A549 (cell line): ENCODE data around the gene TREM2. TPM values are rescaled to one million over a fixed set of nuclear protein-coding genes. Genes with fewer than 3 reads are reported as not detected.

Experiments used
- ATAC-seq, 2 experiments: fragments of 200-7000 bp in 1 of 2; fragments of >200 bp in 1 of 2; cut with Nextera tagmentation in 1 of 2; cut with Tn5 transposase in 1 of 2; 3 replicates each; pipeline versions ENCODE4 v1.8.0 to v1.9.1; 2018 to 2020; ENCODE audit warnings: mild to moderate bottlenecking in 1 of 2, moderate library complexity in 1 of 2
- CTCF ChIA-PET: fragments of 300-600 bp; sonication (Branson Sonifier 250); formaldehyde crosslinking; extraction: SDS; loops from one replicate; lab custom pipeline; 2021; ENCODE audit warnings: antibody characterized with exemption, inconsistent platforms; lab: Yijun Ruan, JAX
- POLR2A ChIA-PET: fragments of 350-600 bp; formaldehyde crosslinking; extraction: SDS; loops from one replicate; lab custom pipeline; 2021; ENCODE audit warnings: antibody characterized with exemption, inconsistent platforms; lab: Yijun Ruan, JAX
- DNase-seq, 2 experiments: peaks; one replicate each; pipeline versions ENCODE4 v3.0.0 to v3.0.0-alpha.2; 2011 to 2016; ENCODE audit warnings: low read depth in 1 of 2, low spot score in 1 of 2
- FAIRE-seq: peaks from 2 replicates; lab custom pipeline; 2011; peaks lifted over from hg19 to GRCh38; lab: Jason Lieb, UNC
- H3K27ac ChIP-seq, 2 experiments: fragments of >200 bp; sonication (Bioruptor Twin); formaldehyde crosslinking; 3 replicates each; pipeline ENCODE4 v1.5.1; 2016 to 2017
- H3K4me1 ChIP-seq: fragments of >200 bp; sonication (Bioruptor Twin); formaldehyde crosslinking; 3 replicates; pipeline ENCODE4 v1.6.1; 2016
- H3K4me2 ChIP-seq: fragments of >200 bp; sonication (Bioruptor Twin); formaldehyde crosslinking; 3 replicates; pipeline ENCODE4 v1.6.1; 2016
- H3K4me3 ChIP-seq: fragments of >200 bp; sonication (Bioruptor Twin); formaldehyde crosslinking; 3 replicates; pipeline ENCODE4 v1.5.1; 2016
- H3K9me3 ChIP-seq: fragments of >200 bp; sonication (Bioruptor Twin); formaldehyde crosslinking; 3 replicates; pipeline ENCODE4 v1.6.1; 2016
- BCL3 ChIP-seq: fragments of >200 bp; sonication (Bioruptor Twin); formaldehyde crosslinking; IDR thresholded peaks from 3 replicates; pipeline ENCODE4 v1.6.1; 2016
- CBX8 ChIP-seq: fragments of 200-600 bp; sonication (generic); IDR thresholded peaks from 2 replicates; pipeline ENCODE4 v1.6.1; 2016
- CEBPB ChIP-seq, 2 experiments: fragments of >200 bp in 1 of 2; sonication (Bioruptor Twin) in 1 of 2; formaldehyde crosslinking in 1 of 2; IDR thresholded peaks; 2 replicates each; pipeline ENCODE4 v1.6.1; 2012 to 2016
- EHF ChIP-seq: fragments of 250-450 bp; sonication (Bioruptor Pico); IDR thresholded peaks from 2 replicates; pipeline ENCODE4 v1.5.0; 2020; ENCODE audit warnings: mild to moderate bottlenecking
- EHMT2 ChIP-seq: fragments of 200-600 bp; sonication (generic); IDR thresholded peaks from 2 replicates; pipeline ENCODE4 v1.6.1; 2016; ENCODE audit warnings: antibody characterized with exemption, low read depth, mild to moderate bottlenecking, moderate library complexity
- FOXS1 ChIP-seq: fragments of 250-450 bp; sonication (Bioruptor Pico); IDR thresholded peaks from 2 replicates; pipeline ENCODE4 v1.5.0; 2020; ENCODE audit warnings: mild to moderate bottlenecking, moderate library complexity
- GATA3 ChIP-seq: IDR thresholded peaks from 2 replicates; pipeline ENCODE4 v1.6.1; 2012; ENCODE audit warnings: borderline replicate concordance
- HEYL ChIP-seq: fragments of 250-450 bp; sonication (Bioruptor Pico); IDR thresholded peaks from 2 replicates; pipeline ENCODE4 v1.8.0; 2021; ENCODE audit warnings: mild to moderate bottlenecking, moderate library complexity
- HMGXB4 ChIP-seq: fragments of 250-450 bp; sonication (Bioruptor Pico); IDR thresholded peaks from 2 replicates; pipeline ENCODE4 v1.5.0; 2021; ENCODE audit warnings: mild to moderate bottlenecking, moderate library complexity, borderline replicate concordance
- HOXB5 ChIP-seq: fragments of 250-450 bp; sonication (Bioruptor Pico); IDR thresholded peaks from 2 replicates; pipeline ENCODE4 v1.5.0; 2020; ENCODE audit warnings: mild to moderate bottlenecking, moderate library complexity
- JUN ChIP-seq, 2 experiments: fragments of >200 bp; sonication (Bioruptor Twin); formaldehyde crosslinking; IDR thresholded peaks; 2 replicates in 1 of 2; 3 replicates in 1 of 2; pipeline ENCODE4 v1.6.1; 2016 to 2017
- MAZ ChIP-seq: fragments of 150-350 bp; IDR thresholded peaks from 2 replicates; pipeline ENCODE4 v1.6.1; 2014; ENCODE audit warnings: antibody characterized with exemption, low read depth, low read length, borderline replicate concordance
- MYC ChIP-seq: IDR thresholded peaks from 2 replicates; pipeline ENCODE4 v1.6.1; 2012; ENCODE audit warnings: mild to moderate bottlenecking, inconsistent platforms, low read length, improper control_type of control experiment, borderline replicate concordance
- NPAS2 ChIP-seq: fragments of 250-450 bp; sonication (Bioruptor Pico); IDR thresholded peaks from 2 replicates; pipeline ENCODE4 v1.8.0; 2022; ENCODE audit warnings: mild to moderate bottlenecking, moderate library complexity, borderline replicate concordance
- NR3C1 ChIP-seq: fragments of >200 bp; sonication (Bioruptor Twin); formaldehyde crosslinking; IDR thresholded peaks from 3 replicates; pipeline ENCODE4 v1.6.1; 2017
- PBX3 ChIP-seq: IDR thresholded peaks from 2 replicates; pipeline ENCODE4 v1.6.1; 2012
- POLR2A ChIP-seq: IDR thresholded peaks from 2 replicates; pipeline ENCODE4 v1.6.1; 2012; ENCODE audit warnings: mild to moderate bottlenecking, low read length
- POLR2AphosphoS2 ChIP-seq: conservative IDR thresholded peaks from 2 replicates; pipeline ENCODE4 v1.6.1; 2012; ENCODE audit warnings: low read length, improper control_type of control experiment, inconsistent platforms
- RAD21 ChIP-seq, 2 experiments: fragments of >200 bp in 1 of 2; sonication (Bioruptor Twin) in 1 of 2; formaldehyde crosslinking in 1 of 2; IDR thresholded peaks in 1 of 2; conservative IDR thresholded peaks in 1 of 2; 2 replicates in 1 of 2; 3 replicates in 1 of 2; pipeline ENCODE4 v1.6.1; 2012 to 2018; ENCODE audit warnings: inconsistent platforms in 1 of 2
- RARB ChIP-seq: fragments of 250-450 bp; sonication (Bioruptor Pico); IDR thresholded peaks from 2 replicates; pipeline ENCODE4 v1.8.0; 2021; ENCODE audit warnings: mild to moderate bottlenecking, moderate library complexity
- RCOR1 ChIP-seq: fragments of 150-350 bp; IDR thresholded peaks from 2 replicates; pipeline ENCODE4 v1.6.1; 2014; ENCODE audit warnings: antibody characterized with exemption, low read length, low read depth
- RNF2 ChIP-seq: fragments of 200-600 bp; sonication (generic); IDR thresholded peaks from 2 replicates; pipeline ENCODE4 v1.6.1; 2016; ENCODE audit warnings: low read depth, mild to moderate bottlenecking, antibody characterized with exemption, moderate library complexity, borderline replicate concordance
- SMC3 ChIP-seq: fragments of >200 bp; sonication (Bioruptor Twin); formaldehyde crosslinking; IDR thresholded peaks from 3 replicates; pipeline ENCODE4 v1.6.1; 2018; ENCODE audit warnings: inconsistent platforms
- TFCP2L1 ChIP-seq: fragments of 250-450 bp; sonication (Bioruptor Pico); IDR thresholded peaks from 2 replicates; pipeline ENCODE4 v1.5.0; 2021; ENCODE audit warnings: mild to moderate bottlenecking
- ZC3H11A ChIP-seq: fragments of 450-650 bp; IDR thresholded peaks from 2 replicates; pipeline ENCODE4 v1.6.1; 2014; ENCODE audit warnings: antibody characterized with exemption, mild to moderate bottlenecking
- WGBS: methylation state at CpG from one replicate; pipeline ENCODE4 v1.1.6; 2017; ENCODE audit errors: missing lambda C conversion rate; 5-methylcytosine and 5-hydroxymethylcytosine counted together
- polyA minus RNA-seq: library from RNA; depleted of rRNA, polyadenylated mRNA; stranded (reverse); fragments of >200 nt; gene quantifications from 2 replicates; pipeline ENCODE4 v1.2.3, GENCODE V29; 2011; rRNA and poly(A)+ RNA removed
- polyA plus RNA-seq, 4 experiments: library from polyadenylated mRNA; depleted of rRNA in 3 of 4; stranded (reverse); fragments of >200 nt; fragmentation: RNase III in 1 of 4; extraction: RNeasy Plus Mini Kit Qiagen cat#74134 plus additional on column Dnase treatment in 1 of 4; gene quantifications; 2 replicates in 3 of 4; 3 replicates in 1 of 4; pipeline ENCODE4 v1.2.3, GENCODE V29; 2011 to 2017
- TF ChIP-seq, protein P1 (sequence below): fragments of 450-650 bp; IDR thresholded peaks from 2 replicates; pipeline ENCODE4 v1.6.1; 2014; ENCODE audit warnings: antibody characterized with exemption

The TREM2 gene
- polyA plus RNA-seq (2011; rRNA removed) (not detected in 2 replicates), polyA plus RNA-seq (2017; fragmentation: RNase III; extraction: RNeasy Plus Mini Kit Qiagen cat#74134 plus additional on column Dnase treatment) (not detected in 3 replicates), polyA minus RNA-seq (not detected in 2 replicates)
- not detected in 2 replicates for polyA plus RNA-seq (2012; cell fraction: cytosol; rRNA removed)
- polyA plus RNA-seq (2012; cell fraction: nucleus; rRNA removed) = not detected in 2 replicates

DNA sequence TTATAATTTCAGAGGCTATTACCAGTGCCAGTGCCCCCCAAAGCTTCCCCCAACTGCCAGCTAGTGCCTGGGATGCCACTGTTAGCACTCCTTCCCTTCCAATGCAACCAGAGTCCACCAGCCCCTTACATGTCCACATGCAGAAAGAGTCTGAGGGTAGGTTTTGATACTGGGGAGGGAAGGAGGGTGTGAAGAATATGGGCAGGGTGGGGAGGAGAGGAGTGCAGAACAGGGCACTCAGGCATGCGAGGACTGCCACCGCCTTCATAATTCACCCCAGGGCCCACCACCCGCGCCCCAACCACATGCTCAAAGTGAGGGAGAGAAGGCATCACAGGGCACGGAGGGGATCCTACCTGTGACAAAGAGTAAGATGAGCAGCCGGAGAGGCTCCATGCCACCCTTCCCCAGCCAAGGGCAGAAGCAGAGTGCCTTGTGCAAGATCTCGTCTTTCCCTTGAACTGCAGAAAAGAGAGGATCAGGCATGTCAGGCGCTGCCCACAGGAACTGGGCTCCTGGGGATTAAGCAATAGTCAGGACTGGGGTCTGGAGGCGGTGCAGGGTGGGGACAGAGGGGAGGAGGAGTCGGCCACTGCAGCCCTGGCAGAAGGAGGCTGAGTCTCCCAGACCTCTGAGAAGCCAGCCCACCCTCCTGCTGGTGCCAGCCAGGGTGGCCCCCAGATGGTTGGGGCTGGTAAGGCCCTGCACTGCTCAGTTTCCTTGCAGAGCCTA is at the start of gene TREM2:
Gene TREM2, minus strand, starts transcription at position 430 of the 732 bp plus-strand sequence. Its CDS starts 34 bp downstream, at position 396.
- ChIA-PET CTCF (no interaction called here), POLR2A (no interaction called here)
- no peak within 1 kb of the TSS for H3K27ac ChIP-seq
- FAIRE-seq (no peak), ATAC-seq (no peak), DNase-seq (no peak)
- TF ChIP-seq RCOR1 (no peak), GATA3 (no peak), RNF2 (no peak), FOXS1 (CRISPR knock-in tag) (no peak), JUN (IDR thresholded peaks at IDR 0.05) (no peak), NR3C1 (no peak), MYC (no peak), TFCP2L1 (CRISPR knock-in tag) (no peak), RAD21 (conservative IDR thresholded peaks at IDR 0.05 in 1 of 2, IDR thresholded peaks at IDR 0.05 in 1 of 2) (no peak), POLR2AphosphoS2 (no peak), EHF (CRISPR knock-in tag) (no peak), MAZ (no peak), EHMT2 (no peak), SMC3 (no peak), HEYL (CRISPR knock-in tag) (no peak)
- TF ChIP-seq, protein P1, sequence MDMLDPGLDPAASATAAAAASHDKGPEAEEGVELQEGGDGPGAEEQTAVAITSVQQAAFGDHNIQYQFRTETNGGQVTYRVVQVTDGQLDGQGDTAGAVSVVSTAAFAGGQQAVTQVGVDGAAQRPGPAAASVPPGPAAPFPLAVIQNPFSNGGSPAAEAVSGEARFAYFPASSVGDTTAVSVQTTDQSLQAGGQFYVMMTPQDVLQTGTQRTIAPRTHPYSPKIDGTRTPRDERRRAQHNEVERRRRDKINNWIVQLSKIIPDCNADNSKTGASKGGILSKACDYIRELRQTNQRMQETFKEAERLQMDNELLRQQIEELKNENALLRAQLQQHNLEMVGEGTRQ = no peak
- no peak within 1 kb of the TSS for H3K4me2 ChIP-seq
- 59% methylated on average over 5 of the region's 10 CpGs for WGBS
- H3K4me3 ChIP-seq = no peak within 1 kb of the TSS
- H3K4me1 ChIP-seq = no peaks in the 10 kb centered on the region
- H3K9me3 ChIP-seq = no peaks in the 10 kb centered on the region

GRCh38 chr6:41209547-41210320 is 46.8 kb upstream of the TREM2 start:
- H3K9me3 ChIP-seq = no peaks in the 10 kb centered on the region; the same call in 2 of the 3 replicates
- DNase-seq = no peak
- H3K4me3 ChIP-seq = no peak overlapping the region
- POLR2A ChIA-PET = no interaction called here
- TF ChIP-seq EHF (CRISPR knock-in tag) (no peak), RNF2 (no peak), POLR2A (no peak), CBX8 (no peak), MYC (no peak), HOXB5 (CRISPR knock-in tag) (no peak)
- no peak overlapping the region for H3K27ac ChIP-seq
- 46% methylated on average over 4 of the region's 5 CpGs for WGBS
- FAIRE-seq = no peak
- ATAC-seq = no peak
- H3K4me1 ChIP-seq = no peaks in the 10 kb centered on the region
- H3K4me2 ChIP-seq = no peak overlapping the region
- CTCF ChIA-PET = no interaction called here

DNA sequence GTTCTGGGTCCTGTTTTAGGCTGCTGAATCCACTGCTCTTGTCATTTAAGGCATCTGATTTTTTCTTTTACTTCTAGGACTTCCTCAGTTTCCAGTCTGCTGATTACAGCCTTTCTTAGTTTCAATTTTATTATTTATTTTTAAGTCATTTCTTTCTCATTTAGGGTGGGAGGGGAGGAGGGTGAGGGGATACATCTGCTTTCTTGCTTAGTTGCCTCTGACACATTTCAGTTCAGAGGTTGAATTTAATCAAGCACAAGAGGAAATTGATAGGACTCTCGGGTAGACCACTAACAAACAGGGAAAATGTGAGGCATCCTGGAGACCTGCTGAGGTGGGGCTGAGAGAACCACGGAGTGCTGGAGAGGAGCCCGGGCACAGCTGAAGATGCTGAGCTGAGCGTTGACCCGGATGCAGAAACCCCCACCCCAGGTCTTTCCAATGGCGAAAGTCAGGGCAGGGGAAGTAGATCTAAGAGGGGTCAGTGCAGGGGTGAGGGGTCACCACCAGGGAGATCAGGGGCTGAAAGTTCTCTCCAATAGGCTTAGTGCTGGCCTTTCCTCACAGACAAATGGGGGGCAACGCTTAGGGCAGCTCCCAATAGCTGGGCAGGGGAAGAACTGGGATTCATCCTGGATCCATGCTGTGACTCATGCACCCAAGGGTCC is 45.7 kb upstream of the TREM2 start:
- no peak overlapping the region for H3K27ac ChIP-seq
- FAIRE-seq = no peak
- no peaks in the 10 kb centered on the region for H3K4me1 ChIP-seq
- POLR2A ChIA-PET = no interaction called here
- H3K9me3 ChIP-seq = no peaks in the 10 kb centered on the region
- no peak overlapping the region for H3K4me3 ChIP-seq
- no peak for DNase-seq
- 19% methylated on average over 7 of the region's 7 CpGs for WGBS
- CTCF ChIA-PET = no interaction called here
- no peak for ATAC-seq
- no peak overlapping the region for H3K4me2 ChIP-seq
- TF ChIP-seq EHMT2 (no peak), PBX3 (no peak), HMGXB4 (no peak), ZC3H11A (no peak), CEBPB (IDR thresholded peaks at IDR 0.05) (no peak), NPAS2 (CRISPR knock-in tag) (no peak), BCL3 (no peak), RARB (CRISPR knock-in tag) (no peak)
